Adrenal gland (tissue), 12 donors: ENCODE results near the gene TRMT61A. TPM values are rescaled to one million over a fixed set of nuclear protein-coding genes. Genes with fewer than 3 reads are reported as not detected.

Experiments used
- DNase-seq, 7 donors: peaks; one replicate each; pipeline ENCODE4 v3.0.0-alpha.2; 2019 to 2020
- H3K27ac ChIP-seq, 5 donors: fragments of 200-600 bp; sonication (generic) in 4 of 5; 1 replicate in 3 of 5; 2 replicates in 2 of 5; pipeline versions ENCODE4 v1.5.1 to v1.8.0; 2016 to 2020; ENCODE audit warnings: mild to moderate bottlenecking in 1 of 5
- H3K27me3 ChIP-seq: fragments of 200-600 bp; 2 replicates; pipeline ENCODE4 v1.8.0; 2021
- H3K36me3 ChIP-seq, 2 donors: fragments of 200-600 bp; replicated peaks in 1 of 2; 1 replicate in 1 of 2; 2 replicates in 1 of 2; pipeline versions ENCODE4 v1.5.1 to v1.8.0; 2018 to 2022
- H3K4me1 ChIP-seq, 2 donors: fragments of 200-600 bp; replicated peaks in 1 of 2; 1 replicate in 1 of 2; 2 replicates in 1 of 2; pipeline versions ENCODE4 v1.5.1 to v1.8.0; 2018 to 2021
- H3K4me3 ChIP-seq, 4 donors: fragments of 200-600 bp; sonication (generic) in 3 of 4; one replicate each; pipeline ENCODE4 v1.5.1; 2016 to 2018
- H3K9me3 ChIP-seq, 3 donors: fragments of 200-600 bp; sonication (generic) in 1 of 3; replicated peaks in 1 of 3; 1 replicate in 2 of 3; 2 replicates in 1 of 3; pipeline versions ENCODE4 v1.5.1 to v1.8.0; 2016 to 2021
- POLR2A ChIP-seq, 2 donors: fragments of 450-650 bp; IDR thresholded peaks; one replicate each; pipeline ENCODE4 v1.6.1; 2017; ENCODE audit warnings: antibody characterized with exemption in 2 of 2, mild to moderate bottlenecking in 2 of 2, moderate library complexity in 1 of 2
- WGBS, 4 donors: extraction: QIAGEN DNeasy Blood & Tissue Kit in 2 of 4; methylation state at CpG; one replicate each; pipeline versions ENCODE4 v1.1.5 to v1.1.7; 2013 to 2017; 5-methylcytosine and 5-hydroxymethylcytosine counted together
- intact Hi-C, 2 donors: fragments of 100-400 bp; cut with DNase I; formaldehyde crosslinking; loops; one replicate each; pipeline versions ENCODE4 v1.14.1 to v1.15.0; 2022 to 2023
- polyA plus RNA-seq, 3 donors: library from polyadenylated mRNA; stranded (reverse); fragments of 200-250 nt in 2 of 3; fragments of 350-450 nt in 1 of 3; fragmentation: Illumina TruSeq in 1 of 3; extraction: RNeasy Lipid Tissue Mini Kit (QIAGEN cat#74804) in 1 of 3; gene quantifications; one replicate each; pipeline ENCODE4 v1.2.3, GENCODE V29; 2013 to 2014
- total RNA-seq, 9 donors: library from RNA; depleted of rRNA in 4 of 9; stranded (reverse); fragments of >200 nt in 4 of 9; fragments of 120-200 nt in 1 of 9; fragmentation: NEBNext Ultra II Directional in 1 of 9; extraction: Animal tissue kit (Norgen Biotek cat#: 25700) in 1 of 9; gene quantifications; one replicate each; pipeline versions ENCODE4 v1.1.0 to v1.2.4, GENCODE V29; 2013 to 2023
- TF ChIP-seq, protein P1 (sequence below), 6 experiments: fragments of 450-650 bp in 4 of 6; fragments of 200-600 bp in 2 of 6; sonication (generic) in 1 of 6; IDR thresholded peaks; 1 replicate in 5 of 6; 2 replicates in 1 of 6; pipeline versions ENCODE4 v1.5.1 to v1.8.0; 2016 to 2021; ENCODE audit warnings: antibody characterized with exemption in 6 of 6, mild to moderate bottlenecking in 2 of 6, moderate library complexity in 1 of 6
- donor health status: healthy with polysubstance abuse.
- donor health status: Bipolar disorder and iron deficiency.
- donor health status: DM: yes; HTN: yes; CAD: no.
- donor health status: DM: no; HTN: no; CAD: no.
- donor health status: DM: no; HTN: no; CAD: no.
- donor health status: DM: yes; HTN: yes; CAD: no.

Gene TRMT61A
- total and polyA plus RNA-seq, 12 donors, result 2.5 to 26.0 (median 13.5) TPM

- Histone ChIP-seq H3K27ac (peak overlapping the region in 1 of 5 donors; percentile 10), H3K27me3 (no peaks in the 10 kb centered on the region), H3K4me1 (peaks cover 18 to 60% of the 10 kb centered on the region in 2 donors), H3K9me3 (no peaks in the 10 kb centered on the region), H3K4me3 (no peak overlapping the region), H3K36me3 (peaks cover 0 to 23% of the 10 kb centered on the region in 2 donors)
- WGBS, 4 donors, result 62 to 66% (median 64%) methylated on average over 9 of the region's 9 CpGs
- TF ChIP-seq, protein P1, sequence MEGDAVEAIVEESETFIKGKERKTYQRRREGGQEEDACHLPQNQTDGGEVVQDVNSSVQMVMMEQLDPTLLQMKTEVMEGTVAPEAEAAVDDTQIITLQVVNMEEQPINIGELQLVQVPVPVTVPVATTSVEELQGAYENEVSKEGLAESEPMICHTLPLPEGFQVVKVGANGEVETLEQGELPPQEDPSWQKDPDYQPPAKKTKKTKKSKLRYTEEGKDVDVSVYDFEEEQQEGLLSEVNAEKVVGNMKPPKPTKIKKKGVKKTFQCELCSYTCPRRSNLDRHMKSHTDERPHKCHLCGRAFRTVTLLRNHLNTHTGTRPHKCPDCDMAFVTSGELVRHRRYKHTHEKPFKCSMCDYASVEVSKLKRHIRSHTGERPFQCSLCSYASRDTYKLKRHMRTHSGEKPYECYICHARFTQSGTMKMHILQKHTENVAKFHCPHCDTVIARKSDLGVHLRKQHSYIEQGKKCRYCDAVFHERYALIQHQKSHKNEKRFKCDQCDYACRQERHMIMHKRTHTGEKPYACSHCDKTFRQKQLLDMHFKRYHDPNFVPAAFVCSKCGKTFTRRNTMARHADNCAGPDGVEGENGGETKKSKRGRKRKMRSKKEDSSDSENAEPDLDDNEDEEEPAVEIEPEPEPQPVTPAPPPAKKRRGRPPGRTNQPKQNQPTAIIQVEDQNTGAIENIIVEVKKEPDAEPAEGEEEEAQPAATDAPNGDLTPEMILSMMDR (IDR thresholded peaks at IDR 0.05), result no peak
- TF ChIP-seq POLR2A (IDR thresholded peaks at IDR 0.05), result no peak
- DNase-seq, result no peak
- intact Hi-C loops, result no loop called here
Measured at GRCh38 chr14:103559766-103560165, 30.8 kb downstream of the TRMT61A start.

- Histone ChIP-seq H3K27me3 (no peaks in the 10 kb centered on the region), H3K27ac (peak overlapping the region in 1 of 5 donors; percentile 94), H3K4me3 (no peak overlapping the region), H3K36me3 (peaks cover 0 to 23% of the 10 kb centered on the region in 2 donors), H3K9me3 (no peaks in the 10 kb centered on the region), H3K4me1 (peaks cover 18 to 60% of the 10 kb centered on the region in 2 donors)
- 73 to 81% (median 77%) methylated on average over 8 of the region's 8 CpGs for WGBS, 4 donors
- TF ChIP-seq POLR2A (IDR thresholded peaks at IDR 0.05), result no peak
- TF ChIP-seq, protein P1 (IDR thresholded peaks at IDR 0.05), result no peak
- no peak for DNase-seq
- intact Hi-C loops, result no loop called here
Measured at GRCh38 chr14:103560691-103561090, 31.7 kb downstream of the TRMT61A start.

GRCh38 chr14:103561381-103562178 lies 32.6 kb downstream of the TRMT61A start:
- no peak for TF ChIP-seq POLR2A (IDR thresholded peaks at IDR 0.05)
- TF ChIP-seq, protein P1 (IDR thresholded peaks at IDR 0.05), result no peak
- Histone ChIP-seq H3K4me1 (peaks cover 18 to 60% of the 10 kb centered on the region in 2 donors), H3K36me3 (peaks cover 0 to 23% of the 10 kb centered on the region in 2 donors), H3K4me3 (peak overlapping the region; percentile 30 to 91 (median 87)), H3K27me3 (no peaks in the 10 kb centered on the region), H3K9me3 (no peaks in the 10 kb centered on the region), H3K27ac (peak overlapping the region in 4 of 5 donors; percentile 94 to 97 (median 94))
- WGBS, 4 donors, result 4 to 8% (median 6%) methylated on average over 26 to 36 of the region's 36 CpGs
- peak in 4 of 7 donors; percentile 55 to 73 (median 63) for DNase-seq
- intact Hi-C loops, result no loop called here

GRCh38 chr14:103562179-103562428 lies 33.1 kb downstream of the TRMT61A start:
- 1% methylated on average over 25 of the region's 25 CpGs; no CpG with 5 or more reads in 2 of the 4 donors for WGBS, 4 donors
- Histone ChIP-seq H3K9me3 (no peaks in the 10 kb centered on the region), H3K27me3 (no peaks in the 10 kb centered on the region), H3K4me3 (peak overlapping the region; percentile 30 to 91 (median 87)), H3K4me1 (peaks cover 18 to 55% of the 10 kb centered on the region in 2 donors), H3K36me3 (peaks cover 0 to 23% of the 10 kb centered on the region in 2 donors), H3K27ac (peak overlapping the region in 4 of 5 donors; percentile 94 to 97 (median 94))
- TF ChIP-seq, protein P1 (IDR thresholded peaks at IDR 0.05), result no peak
- no peak for TF ChIP-seq POLR2A (IDR thresholded peaks at IDR 0.05)
- intact Hi-C loops, result no loop called here
- DNase-seq, result peak in 4 of 7 donors; percentile 55 to 70 (median 61)
